Kidney epithelial cell (primary cell): ENCODE measurements around the gene NCK1. TPM values are rescaled to one million over a fixed set of nuclear protein-coding genes. Genes with fewer than 3 reads are reported as not detected.

Experiments used
- DNase-seq: peaks from one replicate; pipeline ENCODE4 v3.0.0-alpha.2; 2010; ENCODE audit warnings: low read depth
- H3K27me3 ChIP-seq: 2 replicates; pipeline ENCODE4 v1.6.0; 2011; ENCODE audit warnings: low read length; ENCODE audit not compliant: control insufficient read depth, insufficient read depth
- H3K36me3 ChIP-seq: 2 replicates; pipeline ENCODE4 v1.5.1; 2011; ENCODE audit warnings: low read length; ENCODE audit not compliant: control insufficient read depth, insufficient read depth
- H3K4me3 ChIP-seq: 2 replicates; pipeline ENCODE4 v1.5.1; 2011; ENCODE audit warnings: low read depth, mild to moderate bottlenecking, control low read depth, low read length
- total RNA-seq: library from RNA; depleted of rRNA; stranded (reverse); fragments of >200 nt; gene quantifications from 2 replicates; pipeline ENCODE4 v1.2.3, GENCODE V29; 2015
- TF ChIP-seq, protein P1 (sequence below): IDR thresholded peaks from 2 replicates; pipeline ENCODE4 v1.5.1; 2011; ENCODE audit warnings: mild to moderate bottlenecking, moderate library complexity, low read length, control low read depth, inconsistent platforms; ENCODE audit not compliant: insufficient read depth, poor library complexity, severe bottlenecking

The NCK1 gene
- total RNA-seq, 1 donor from 2014 or later = 25.7 TPM

GRCh38 chr3:136838641-136839555, 23.1 kb upstream of the NCK1 start:
- Histone ChIP-seq H3K36me3 (no peaks in the 10 kb centered on the region), H3K27me3 (no peaks in the 10 kb centered on the region), H3K4me3 (no peak overlapping the region)
- TF ChIP-seq, protein P1, sequence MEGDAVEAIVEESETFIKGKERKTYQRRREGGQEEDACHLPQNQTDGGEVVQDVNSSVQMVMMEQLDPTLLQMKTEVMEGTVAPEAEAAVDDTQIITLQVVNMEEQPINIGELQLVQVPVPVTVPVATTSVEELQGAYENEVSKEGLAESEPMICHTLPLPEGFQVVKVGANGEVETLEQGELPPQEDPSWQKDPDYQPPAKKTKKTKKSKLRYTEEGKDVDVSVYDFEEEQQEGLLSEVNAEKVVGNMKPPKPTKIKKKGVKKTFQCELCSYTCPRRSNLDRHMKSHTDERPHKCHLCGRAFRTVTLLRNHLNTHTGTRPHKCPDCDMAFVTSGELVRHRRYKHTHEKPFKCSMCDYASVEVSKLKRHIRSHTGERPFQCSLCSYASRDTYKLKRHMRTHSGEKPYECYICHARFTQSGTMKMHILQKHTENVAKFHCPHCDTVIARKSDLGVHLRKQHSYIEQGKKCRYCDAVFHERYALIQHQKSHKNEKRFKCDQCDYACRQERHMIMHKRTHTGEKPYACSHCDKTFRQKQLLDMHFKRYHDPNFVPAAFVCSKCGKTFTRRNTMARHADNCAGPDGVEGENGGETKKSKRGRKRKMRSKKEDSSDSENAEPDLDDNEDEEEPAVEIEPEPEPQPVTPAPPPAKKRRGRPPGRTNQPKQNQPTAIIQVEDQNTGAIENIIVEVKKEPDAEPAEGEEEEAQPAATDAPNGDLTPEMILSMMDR = no peak
- DNase-seq = no peak

DNA sequence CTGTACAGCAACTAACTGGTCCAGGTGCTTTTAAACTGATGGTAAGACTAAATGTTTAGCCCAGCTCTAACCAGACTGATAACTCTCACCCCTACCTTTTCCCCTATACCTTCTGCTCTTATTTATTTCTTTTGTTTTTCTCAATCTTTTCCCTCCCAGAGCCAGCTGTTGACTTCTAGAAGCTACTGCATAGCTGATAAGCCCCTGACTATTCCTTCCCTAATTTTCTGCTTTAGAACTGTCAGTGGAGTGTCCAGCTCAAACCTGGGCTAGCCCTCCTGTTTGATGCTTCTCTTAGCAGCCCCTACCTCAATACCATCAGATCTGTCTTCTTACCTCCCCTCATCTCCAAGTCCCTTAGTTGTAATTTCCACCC, 22.5 kb upstream of the NCK1 start:
- DNase-seq = no peak
- no peaks in the 10 kb centered on the region for H3K27me3 ChIP-seq
- TF ChIP-seq, protein P1 = no peak
- no peaks in the 10 kb centered on the region for H3K36me3 ChIP-seq
- no peak overlapping the region for H3K4me3 ChIP-seq

- no peak overlapping the region for H3K4me3 ChIP-seq
- TF ChIP-seq, protein P1 = no peak
- DNase-seq = no peak
- H3K27me3 ChIP-seq = no peaks in the 10 kb centered on the region
- H3K36me3 ChIP-seq = no peaks in the 10 kb centered on the region
Measured at GRCh38 chr3:136840252-136840651, 21.8 kb upstream of the NCK1 start.

DNA sequence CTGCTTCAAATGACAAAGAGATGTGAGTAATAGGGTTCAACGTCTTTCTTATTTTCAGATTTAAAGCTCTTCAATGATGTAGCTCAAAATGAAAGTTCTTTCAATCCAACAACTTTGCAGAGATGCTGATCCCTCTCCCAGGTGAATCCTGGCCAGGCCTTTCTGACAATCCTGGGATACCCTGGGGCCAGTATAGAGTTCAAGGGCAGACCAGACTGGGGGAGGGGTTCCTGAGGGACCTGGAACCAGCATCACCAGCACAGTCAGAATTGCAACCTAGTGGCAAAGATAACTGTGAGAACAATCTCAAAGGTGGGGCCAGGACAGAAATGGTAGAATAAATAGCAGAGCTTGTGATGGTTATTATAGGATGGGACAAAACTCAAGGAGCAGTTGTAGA, 19.7 kb upstream of the NCK1 start:
- Histone ChIP-seq H3K36me3 (no peaks in the 10 kb centered on the region), H3K4me3 (no peak overlapping the region), H3K27me3 (no peaks in the 10 kb centered on the region)
- no peak for DNase-seq
- TF ChIP-seq, protein P1 = no peak

GRCh38 chr3:136844724-136845123, 17.3 kb upstream of the NCK1 start:
- no peak overlapping the region for H3K4me3 ChIP-seq
- no peaks in the 10 kb centered on the region for H3K27me3 ChIP-seq
- DNase-seq = no peak
- TF ChIP-seq, protein P1 = no peak
- no peaks in the 10 kb centered on the region for H3K36me3 ChIP-seq

DNA sequence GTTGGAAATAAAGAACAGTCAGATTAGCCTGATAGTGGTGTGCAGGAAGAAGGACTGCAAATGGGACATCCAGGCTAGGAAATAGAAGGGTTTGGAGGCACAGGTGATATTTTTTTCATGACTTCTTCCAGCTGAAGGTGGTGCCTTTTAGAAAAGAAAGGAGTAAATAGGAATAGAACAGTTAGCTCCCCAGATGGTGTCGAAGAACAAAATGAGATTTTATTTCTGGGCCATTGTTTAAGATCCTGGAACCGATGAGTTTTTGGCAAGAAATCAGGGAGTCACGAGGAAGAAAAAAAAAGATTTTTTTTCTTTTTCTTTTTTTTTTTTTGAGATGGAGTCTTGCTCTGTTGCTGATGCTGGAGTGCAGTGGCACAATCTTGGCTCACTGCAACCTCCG, 9.8 kb upstream of the NCK1 start:
- no peak overlapping the region for H3K4me3 ChIP-seq
- no peaks in the 10 kb centered on the region for H3K36me3 ChIP-seq
- no peaks in the 10 kb centered on the region for H3K27me3 ChIP-seq
- no peak for DNase-seq
- TF ChIP-seq, protein P1 = no peak
